GM18520 (cell line): ENCODE measurements around the gene MORF4L1.
A peak's percentile ranks its signal among the peaks of the same experiment; 100 is the strongest.
"Not testable (repeated sequence)": the region's sequence is repeated elsewhere in the genome, so short reads cannot be mapped to it uniquely, and the experiment has no call there.

Source experiments
- ATAC-seq: cut with Tn5 transposase; IDR thresholded peaks from one replicate; pipeline ENCODE4 v1.9.1; 2021; ENCODE audit not compliant: unreplicated experiment

The MORF4L1 gene

DNA sequence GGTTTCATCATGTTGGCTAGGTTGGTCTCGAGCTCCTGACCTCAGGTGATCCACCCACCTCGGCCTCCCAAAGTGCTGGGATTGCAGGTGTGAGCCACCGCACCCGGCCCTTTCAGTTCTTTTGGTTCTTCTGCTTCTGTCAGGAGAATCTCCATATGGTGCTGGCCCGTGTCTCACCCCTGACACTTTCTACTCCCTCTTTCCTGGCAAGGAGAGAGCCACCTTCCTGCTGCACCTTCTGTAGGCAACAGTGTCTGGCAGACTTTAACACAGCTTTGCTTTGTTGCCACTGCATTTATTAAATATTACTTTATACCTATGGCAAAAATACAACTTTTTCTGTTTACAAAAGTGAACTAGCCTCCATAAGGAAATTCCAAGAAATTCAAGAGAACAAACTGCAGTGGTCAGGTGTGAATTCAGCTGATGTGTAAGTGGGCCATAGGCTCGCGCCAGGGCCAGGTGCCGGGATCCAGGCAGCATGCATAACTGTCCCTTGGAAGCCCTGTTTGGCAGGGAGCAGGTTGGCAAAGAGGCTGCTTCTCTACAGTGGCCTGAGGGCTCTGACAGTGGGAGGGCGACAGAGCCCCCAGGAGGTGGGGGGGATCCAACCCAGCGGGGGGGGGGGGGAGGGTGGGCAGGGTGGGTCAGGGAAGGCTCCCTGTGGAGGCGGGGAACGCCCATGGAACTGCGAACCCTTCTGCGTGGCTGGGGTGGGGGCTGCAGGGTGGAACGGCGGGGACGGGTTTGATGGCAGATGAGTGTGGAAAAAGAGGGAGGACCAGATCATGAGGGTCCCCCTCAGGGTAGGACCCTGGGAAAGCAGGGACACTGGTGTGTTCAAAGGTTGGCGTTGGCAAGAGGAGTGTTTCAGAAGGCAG is 51.0 kb downstream of the MORF4L1 start:
- no peak for ATAC-seq

DNA sequence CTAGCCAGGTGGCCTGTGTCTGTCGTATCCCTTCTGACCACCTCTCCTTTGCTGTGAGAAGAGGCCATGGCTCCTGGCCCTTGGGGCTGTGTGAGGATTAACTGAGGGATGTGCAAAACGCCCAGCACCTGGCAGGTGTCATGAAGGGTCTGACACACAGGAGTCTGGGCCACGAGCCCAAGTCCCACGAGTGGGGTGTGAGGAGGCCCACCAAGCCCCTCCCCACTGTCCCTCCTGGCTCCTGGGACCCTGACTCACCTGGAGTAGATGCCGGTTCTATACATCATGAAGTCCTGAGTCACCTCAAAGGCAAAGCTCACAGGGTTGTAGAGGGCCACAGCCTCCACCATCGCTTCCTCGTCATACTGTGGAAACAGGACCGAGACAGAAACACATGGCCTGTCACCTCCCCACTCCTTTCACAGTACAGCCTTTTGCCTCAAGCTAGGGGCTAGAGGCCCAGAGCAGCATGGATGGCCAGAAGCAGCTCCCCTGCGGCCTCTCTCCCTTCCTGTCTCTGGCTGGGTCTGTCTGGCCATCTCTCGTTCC is 52.5 kb downstream of the MORF4L1 start:
- no peak for ATAC-seq

DNA sequence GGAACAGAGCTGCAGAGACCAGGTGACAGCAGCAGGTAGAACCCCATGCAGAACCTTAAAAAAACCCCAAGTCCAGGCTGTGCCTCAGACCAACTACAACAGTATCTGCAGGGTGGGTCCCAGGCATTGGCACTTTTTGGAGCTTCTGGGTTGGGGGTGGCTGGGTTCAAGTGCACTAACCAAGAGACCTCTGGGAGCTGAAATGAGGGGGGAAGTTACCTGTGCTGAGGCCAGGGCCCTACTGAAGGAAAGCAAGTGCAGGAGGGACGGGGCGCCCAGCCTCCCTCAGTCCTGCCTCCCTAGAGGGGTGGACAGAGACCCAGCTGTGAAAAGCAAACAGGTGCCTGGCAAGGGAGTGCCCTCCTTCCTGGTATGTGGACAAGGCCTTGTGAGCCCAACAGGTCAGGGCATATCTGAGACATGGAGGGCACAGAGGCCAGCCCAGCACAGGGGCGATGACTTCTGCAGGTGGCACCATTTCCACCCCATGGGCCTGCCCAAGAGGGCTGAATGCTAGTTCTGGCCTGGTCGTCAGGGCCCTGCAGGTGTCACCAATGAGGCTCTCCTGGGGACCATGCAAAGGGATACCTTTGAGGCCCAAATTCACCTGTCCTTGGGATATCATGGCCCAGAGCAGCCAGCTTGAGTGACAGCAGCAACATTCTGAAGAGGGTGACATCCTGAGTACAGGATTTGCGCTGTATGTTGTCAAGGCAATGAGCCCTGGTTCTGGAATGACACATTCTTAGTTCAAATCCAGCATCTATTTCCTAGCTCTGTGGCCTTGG is 53.5 kb downstream of the MORF4L1 start:
- ATAC-seq, result no peak

DNA sequence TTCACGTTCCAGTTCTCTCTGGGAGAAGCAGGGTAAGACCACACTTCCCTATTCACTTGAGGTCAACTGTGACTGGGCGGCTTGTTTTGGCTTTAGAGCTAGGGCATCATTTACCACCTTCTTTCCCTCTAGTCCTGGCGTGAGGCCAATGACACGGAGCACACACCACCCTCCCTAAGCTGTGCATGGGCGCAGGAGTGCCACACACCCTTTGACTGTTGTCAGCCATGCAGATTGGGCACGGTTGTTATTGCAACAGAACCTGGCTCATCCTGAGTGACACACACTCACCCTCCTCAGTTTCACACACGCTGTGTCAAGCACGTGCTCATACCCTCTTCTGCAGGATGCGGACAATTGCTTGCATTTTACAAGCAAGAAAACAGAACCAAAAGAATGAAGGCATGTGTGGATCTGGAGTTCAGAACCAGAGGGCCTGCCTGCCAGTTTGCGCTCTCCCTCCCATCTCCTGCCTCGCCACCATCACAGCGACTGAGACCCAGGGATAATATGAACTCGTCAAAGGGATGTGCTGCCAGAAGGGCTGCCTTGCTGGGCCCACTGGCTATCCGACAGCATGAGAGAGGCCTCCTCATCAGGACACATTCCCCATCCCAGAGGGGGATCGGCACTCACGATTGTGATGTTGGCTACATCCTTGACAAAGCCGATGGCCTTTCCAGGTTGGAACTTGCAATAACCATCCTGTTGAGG is 54.5 kb downstream of the MORF4L1 start:
- ATAC-seq, result no peak

DNA sequence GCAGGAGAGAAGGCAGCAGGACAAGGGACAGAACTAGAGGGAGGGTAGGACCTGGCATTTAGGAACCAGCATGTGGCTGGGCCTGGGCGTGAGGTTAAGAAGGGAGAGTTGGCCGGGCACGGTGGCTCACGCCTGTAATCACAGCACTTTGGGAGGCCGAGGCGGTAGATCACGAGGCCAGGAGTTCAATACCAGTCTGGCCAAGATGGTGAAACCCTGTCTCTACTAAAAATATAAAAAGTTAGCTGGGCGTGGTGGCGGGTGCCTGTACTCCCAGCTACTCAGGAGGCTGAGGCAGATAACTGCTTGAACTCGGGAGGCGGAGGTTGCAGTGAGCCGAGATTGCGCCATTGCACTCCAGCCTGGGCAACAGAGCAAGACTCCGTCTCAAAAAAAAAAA is 55.5 kb downstream of the MORF4L1 start:
- not testable (repeated sequence) for ATAC-seq

DNA sequence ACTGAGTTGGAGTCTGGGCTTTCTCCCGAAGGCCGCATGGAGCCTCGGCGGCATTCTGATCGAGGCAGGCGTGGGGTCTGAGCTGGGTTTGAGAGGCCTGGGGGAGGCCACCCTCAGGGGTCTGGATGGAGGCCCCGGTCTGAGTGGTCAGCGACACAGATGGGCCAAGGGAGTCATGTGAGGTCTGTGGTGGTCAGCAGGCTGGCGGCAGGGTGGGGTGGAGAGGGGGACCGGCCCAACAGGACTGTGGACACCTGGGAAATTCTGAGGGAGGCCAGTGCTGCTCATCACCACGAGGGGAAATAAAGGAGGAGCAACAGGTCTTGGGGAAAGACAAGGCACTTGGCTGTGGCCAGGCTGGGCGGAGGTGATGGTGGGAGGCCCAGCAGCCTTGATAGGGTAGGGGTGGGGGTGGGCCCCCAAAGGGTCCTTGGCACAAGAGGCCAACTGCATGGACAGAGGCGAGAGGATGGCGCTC is 56.0 kb downstream of the MORF4L1 start:
- ATAC-seq, result no peak

DNA sequence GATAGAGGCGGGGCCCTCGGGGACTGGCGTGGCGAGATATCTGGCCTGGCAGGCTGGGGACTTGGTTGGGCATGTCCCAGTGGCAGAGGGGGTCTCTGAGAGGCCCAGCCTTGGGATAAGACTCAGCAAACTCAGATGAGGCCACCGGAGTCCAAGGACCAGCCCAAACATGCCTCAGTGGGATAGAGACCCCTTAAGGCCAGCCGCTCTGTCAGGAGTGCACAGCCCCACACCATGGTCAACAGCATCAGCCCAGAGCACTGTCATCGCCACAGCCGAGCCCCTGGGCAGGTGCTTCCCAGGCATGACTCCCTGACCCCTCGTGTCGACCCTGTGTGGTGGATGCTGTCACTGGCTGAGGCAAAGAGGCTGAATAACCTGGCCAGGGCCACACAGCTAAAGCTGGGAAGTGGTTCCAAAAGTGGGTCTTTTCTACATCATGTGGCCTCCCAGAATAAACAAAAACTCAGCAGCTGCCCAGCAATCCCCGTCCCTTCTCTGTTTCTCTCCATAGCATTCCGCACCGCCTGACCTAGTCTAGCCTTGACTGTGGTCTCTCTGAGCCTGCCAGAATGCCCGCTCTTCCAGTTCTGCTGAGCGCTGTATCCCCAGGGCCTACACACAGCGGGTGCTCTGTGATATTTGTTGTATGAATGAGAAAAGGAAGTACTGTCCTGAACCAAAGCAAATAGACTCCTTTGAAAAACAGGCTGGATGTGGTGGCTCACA is 57.0 kb downstream of the MORF4L1 start:
- ATAC-seq, result no peak

DNA sequence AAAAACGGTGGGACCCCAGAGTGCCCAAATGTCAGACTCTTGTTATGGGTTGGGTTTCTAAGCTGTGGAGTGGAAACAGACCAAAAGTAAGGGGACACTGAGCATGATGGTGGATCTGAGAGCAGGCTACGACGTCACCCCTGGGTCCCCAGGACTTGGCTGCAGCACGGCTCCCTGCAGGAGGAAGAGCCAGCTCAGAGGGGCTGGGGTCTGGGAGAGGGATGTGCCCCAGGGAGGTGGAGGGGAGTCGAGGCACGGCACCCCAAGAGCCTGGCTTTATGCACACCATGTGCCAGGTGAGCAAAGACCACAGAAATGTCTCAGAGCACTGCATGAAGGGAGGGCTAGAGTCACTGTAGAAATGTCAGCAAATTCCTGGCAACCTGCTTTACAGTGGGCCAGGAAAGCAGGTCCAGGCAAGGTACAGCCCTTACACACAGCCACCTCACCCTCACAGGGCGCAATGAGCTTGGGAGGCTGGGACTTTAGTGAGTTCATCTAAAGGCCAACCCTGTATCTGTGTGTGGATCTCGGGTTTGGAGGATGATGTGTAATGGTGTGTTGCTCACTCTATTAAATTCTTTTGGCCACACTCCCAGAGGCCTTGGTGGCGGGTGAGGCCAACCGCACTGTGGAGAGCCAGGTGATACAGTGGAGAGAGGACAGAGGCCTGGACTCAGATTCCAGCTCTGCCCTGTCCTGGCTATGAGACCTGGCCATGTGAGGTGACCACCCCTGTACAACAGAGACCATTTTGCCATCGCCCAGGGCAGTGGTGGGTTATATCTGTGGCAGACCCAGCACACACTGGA is 58.1 kb downstream of the MORF4L1 start:
- no peak for ATAC-seq

DNA sequence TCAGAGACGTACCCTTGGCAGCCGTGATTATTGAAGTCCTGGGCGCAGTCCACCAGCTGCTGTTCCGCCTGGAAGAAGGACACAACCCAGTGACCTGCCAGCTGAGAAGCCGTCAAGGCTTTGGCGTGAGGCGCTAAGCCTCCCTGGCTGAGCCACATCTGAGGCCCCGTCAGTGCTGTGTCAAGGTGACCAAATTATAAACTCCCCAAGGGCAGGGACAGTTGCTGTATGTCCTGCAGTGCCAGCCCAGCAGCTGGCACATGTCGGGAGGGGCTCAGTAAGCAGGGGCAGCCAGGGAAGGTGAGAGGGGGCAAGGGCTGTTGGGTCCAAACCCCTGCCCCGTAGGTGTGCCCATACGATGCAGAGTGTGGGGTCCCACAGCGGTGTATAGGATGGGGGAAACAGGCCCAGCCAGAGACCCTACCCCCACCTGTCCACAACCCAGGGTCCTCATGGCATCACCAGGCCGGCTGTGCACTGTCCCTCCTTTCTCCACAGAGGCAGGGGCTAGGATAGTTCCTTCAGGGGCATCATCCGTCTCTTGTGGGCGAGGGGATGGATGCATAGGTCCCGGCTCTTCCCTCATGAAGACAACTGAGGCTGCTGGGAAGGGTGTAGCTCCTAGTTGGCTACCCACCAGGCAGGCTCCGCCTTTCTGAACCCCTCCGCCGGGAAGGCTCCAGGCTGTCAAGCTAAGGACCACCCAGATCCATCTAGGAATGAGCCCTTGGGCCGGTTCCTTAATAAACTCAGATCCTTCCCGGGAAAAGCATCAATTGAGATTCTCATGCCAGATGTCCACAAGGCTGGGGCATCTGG is 59.0 kb downstream of the MORF4L1 start:
- ATAC-seq, result no peak

DNA sequence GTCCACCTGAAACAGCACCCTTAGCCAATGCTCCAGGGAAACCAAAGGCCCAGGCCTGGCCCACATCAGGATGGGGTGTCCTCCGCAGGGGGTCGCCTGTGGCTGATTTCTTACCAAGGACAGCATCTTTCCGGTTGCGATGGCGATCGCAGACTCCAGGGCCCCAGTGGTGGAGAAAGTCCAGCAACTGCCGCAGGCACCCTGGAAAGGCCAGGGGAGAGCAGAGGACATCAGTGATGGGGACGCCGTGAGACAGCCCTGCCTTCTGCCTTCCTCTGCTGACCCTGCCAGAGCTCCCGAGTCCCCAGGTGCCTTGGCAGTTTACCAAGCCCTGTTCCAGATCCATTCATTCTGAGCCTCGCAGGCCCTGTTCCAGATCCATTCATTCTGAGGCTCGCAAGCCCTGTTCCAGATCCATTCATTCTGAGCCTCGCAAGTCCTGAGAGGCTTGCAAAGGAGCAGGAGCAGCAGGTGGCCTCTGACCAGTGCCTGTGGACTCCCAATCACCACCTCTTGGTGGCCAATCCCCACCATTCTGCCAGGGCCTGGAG is 59.6 kb downstream of the MORF4L1 start:
- no peak for ATAC-seq

DNA sequence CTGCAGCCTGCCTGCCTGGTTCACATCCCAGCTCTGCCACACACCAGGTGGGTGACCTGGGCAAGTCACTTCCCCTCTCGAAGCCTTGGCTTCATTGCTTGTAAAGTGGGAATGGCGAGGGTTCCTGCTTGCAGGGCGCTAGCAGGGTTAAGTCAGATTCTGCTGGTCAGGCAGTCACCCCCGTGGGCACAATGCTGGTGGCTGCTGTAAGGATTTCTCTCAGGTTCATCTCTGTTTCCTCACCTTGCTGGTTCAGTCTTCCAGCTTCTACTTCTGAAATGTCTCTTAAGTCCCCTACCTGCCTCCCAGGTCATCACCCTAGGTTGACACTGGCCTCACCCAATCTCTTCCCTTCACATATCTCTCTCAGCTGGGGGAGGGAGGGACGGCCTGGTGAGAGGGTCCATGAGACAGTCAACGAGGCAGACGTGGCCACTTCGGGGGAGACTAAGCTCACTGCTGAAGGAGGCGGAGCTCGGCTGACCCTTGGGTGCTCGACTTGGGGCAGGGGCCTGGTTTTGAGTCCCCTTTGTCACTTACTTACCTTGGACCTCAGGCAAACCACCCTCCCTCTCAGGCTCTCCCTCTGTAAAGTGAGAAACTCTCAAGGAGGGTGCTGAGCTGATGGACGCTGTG is 60.6 kb downstream of the MORF4L1 start:
- ATAC-seq, result no peak

DNA sequence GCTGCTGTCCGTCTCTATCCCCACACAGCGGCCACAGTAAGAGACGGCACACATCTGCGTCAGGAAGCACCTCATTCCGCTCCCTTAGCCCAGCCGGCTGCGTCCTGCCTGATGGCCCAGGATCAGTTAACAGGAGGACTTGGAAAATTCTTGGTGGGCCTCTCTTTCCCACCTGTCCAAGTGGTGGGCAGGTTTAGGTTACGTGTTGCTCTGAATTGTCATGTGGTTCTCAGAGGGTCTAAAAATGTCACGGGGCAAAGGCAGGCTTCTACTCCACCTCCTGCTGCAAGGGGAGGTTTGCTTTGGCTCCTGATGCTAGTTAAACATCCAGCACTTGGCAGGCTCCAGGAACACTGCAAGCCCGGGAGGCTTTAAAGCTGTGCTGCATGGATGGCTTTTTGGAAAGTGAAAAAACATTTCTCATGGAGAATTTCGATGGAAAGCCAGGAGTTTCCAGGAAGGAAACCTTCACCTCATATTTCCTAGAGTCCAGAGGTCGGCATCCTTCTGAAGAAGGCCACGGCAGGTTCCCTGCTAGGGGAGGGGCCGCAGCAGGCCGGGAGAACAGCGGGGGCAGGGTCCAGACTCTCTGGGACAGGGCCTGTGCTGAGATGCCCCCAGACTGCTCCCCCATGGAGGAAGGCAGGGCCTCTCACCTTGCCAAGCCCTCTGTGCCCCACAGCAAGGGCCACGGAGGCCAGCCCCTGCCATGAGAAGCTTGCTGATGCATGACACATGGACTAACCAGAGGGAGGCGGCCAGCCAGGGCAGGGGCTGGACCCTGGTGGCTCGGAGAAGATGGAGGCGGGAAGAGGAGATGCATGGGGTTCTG is 61.3 kb downstream of the MORF4L1 start:
- no peak for ATAC-seq

DNA sequence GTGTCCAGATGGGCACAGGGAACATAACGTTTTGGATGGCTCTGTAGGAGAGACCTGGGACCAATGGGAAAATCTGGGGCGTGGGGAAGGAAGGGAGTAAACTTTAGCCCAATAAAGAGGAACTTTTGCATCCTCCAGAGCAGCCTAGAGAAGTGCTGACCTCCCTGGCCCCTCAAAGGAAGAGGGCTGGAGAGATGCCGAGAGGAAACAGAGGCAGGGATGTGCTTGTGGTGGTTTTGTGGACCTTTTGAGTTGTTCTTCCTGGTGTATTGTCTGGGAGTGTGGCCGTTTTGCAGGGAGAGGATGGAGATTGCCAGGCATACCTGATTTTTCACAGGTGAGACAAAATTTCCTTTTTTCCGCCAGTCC is 61.9 kb downstream of the MORF4L1 start:
- no peak for ATAC-seq

DNA sequence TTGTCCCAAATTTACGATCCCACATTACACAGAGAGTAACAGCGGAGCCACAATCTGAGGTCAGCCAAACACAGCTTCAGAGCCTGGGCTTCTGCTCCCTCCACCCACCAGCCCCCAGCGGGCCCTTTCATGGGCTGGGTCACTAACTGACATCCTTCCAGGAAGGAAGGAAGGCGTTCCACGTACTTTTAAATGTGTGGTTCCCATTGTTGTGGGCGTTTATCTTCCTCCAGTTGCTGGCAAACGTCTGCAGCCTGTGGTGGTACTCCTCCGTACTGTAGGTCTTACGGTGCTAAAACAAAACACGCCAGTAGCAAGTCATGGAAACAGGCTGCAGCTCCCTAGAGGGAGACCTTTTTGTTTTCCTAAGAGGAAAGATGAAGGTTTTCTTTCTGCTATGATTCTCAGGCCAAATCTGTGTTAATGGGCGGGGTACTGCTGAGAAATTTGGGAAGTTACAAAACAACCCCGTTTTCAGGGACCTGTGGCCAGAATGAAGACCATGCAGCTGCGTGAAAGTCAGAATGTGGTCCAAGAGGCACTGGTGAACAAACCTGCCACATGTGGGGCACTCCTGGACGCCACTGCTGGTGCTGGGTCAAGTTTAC is 64.5 kb downstream of the MORF4L1 start:
- ATAC-seq, result no peak

DNA sequence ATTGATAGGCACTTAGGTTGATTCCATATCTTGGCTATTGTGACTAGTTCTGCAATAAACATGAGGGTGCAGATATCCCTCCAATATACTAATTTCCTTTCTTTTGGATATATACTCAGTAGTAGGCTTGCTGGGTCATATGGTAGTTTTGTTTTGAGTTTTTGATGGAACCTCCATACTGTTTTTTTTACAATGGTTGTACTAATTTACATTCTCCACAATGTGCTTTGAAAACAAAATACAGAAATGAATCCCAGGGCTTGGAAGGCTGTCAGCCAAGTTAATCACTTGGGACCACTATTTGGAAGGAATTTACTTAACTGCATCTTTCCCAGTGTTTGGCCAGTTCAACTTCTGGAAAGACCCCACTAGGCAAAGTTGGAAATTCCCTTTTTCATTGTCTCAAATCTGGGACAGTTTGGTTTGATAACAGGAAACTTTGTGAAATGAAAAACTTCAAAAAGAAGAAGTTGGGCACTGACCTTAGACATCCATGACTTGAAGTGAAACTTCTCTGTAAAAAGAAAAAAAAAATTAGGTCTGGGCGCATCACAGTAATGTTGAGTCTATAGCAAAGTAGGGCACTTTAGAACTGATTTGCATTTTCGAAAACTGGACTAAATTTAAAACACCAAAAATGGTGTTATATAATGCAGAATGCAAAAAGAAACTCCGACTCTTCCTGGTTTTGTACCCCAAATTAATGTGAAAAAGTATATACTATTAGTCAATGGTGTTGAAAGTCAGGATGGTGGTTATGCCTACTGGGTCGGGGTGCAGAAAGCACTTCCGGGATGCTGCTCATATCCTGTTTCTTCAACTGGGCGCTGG is 66.2 kb downstream of the MORF4L1 start:
- peak; percentile 63 for ATAC-seq

DNA sequence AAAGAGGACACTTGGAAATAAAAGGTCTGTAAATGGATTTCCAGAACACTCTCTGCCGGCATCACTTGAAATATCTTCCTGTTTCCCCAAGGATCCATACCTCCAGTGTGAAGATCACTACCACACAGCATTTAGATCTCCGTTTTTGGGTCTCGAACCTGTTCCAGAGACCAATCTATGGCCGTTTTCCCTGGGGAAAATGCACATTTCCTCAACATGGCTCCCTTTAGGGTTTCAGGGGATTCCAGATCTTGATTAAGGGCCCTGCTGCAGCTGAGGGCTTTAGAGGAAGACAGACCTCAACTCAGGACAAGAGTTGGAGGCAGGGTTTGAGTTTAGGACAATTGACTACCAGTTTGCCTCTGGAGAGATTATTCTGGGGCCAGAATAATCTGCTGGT is 70.1 kb downstream of the MORF4L1 start:
- no peak for ATAC-seq
